Activated B cell treated with CpG ODN at 0.5 μM for 24 hours (primary cell): ENCODE measurements around the gene HOPX. TPM values are rescaled to one million over a fixed set of nuclear protein-coding genes. Genes with fewer than 3 reads are reported as not detected.
"Not testable (repeated sequence)": the region's sequence is repeated elsewhere in the genome, so short reads cannot be mapped to it uniquely, and the experiment has no call there.

Source experiments
- ATAC-seq: fragments of 200-7000 bp; cut with Tn5 transposase; one replicate; pipeline ENCODE4 v1.10.0; 2021; ENCODE audit warnings: low read depth, mild to moderate bottlenecking, moderate library complexity
- CTCF ChIA-PET: fragments of 350-600 bp; sonication (Branson Sonifier 250); formaldehyde crosslinking; loops from one replicate; lab custom pipeline; 2021; ENCODE audit warnings: antibody characterized with exemption; lab: Charles Lee
- POLR2A ChIA-PET: fragments of 350-600 bp; sonication (Branson Sonifier 250); formaldehyde crosslinking; loops from one replicate; lab custom pipeline; 2021; ENCODE audit warnings: antibody characterized with exemption; lab: Charles Lee
- DNase-seq: peaks from one replicate; pipeline ENCODE4 v3.0.0; 2022
- H3K27ac Mint-ChIP-seq: one replicate; pipeline ENCODE4 v1.8.0; 2020; ENCODE audit warnings: mixed read lengths
- H3K27me3 Mint-ChIP-seq: one replicate; pipeline ENCODE4 v1.8.0; 2021; ENCODE audit warnings: mixed read lengths
- H3K36me3 Mint-ChIP-seq: one replicate; pipeline ENCODE4 v1.8.0; 2021; ENCODE audit warnings: low read depth, mixed read lengths
- H3K4me1 Mint-ChIP-seq: one replicate; pipeline ENCODE4 v1.8.0; 2021; ENCODE audit warnings: mixed read lengths
- H3K4me3 Mint-ChIP-seq: one replicate; pipeline ENCODE4 v1.8.0; 2020; ENCODE audit warnings: mild to moderate bottlenecking, mixed read lengths
- H3K9me3 Mint-ChIP-seq: one replicate; pipeline ENCODE4 v1.8.0; 2020; ENCODE audit warnings: mixed read lengths
- intact Hi-C: fragments of 100-400 bp; cut with micrococcal nuclease; formaldehyde crosslinking; loops from one replicate; pipeline ENCODE4 v1.15.1; 2024
- total RNA-seq: library from RNA; stranded (reverse); gene quantifications from 2 replicates; pipeline ENCODE4 v1.2.3, GENCODE V29; 2022
- TF ChIP-seq, protein P1 (sequence below): fragments of 200-600 bp; IDR thresholded peaks from one replicate; pipeline ENCODE4 v1.8.0; 2022; ENCODE audit warnings: antibody characterized with exemption, mild to moderate bottlenecking

The HOPX gene
- total RNA-seq, 1 donor from 2014 or later = 13.2 TPM

DNA sequence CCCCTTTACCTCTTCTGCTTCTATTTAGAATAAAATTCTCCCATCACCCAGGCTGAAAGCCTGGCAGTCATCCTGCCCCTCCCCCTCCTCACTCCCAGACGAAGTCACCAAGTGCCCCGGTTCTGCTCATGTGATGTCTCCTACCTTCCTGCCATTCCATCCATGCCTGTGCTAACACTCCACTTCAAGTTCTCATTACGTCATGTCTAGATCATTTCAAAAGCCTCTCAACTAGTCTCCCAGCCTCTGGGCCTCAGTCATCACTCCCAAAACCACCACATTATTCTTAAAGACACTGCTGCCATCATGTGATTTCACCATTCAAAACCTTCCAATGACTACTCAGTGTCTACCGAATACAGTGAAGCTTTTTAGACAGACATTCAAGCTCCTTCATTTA, 17.2 kb upstream of the HOPX start:
- POLR2A ChIA-PET = no interaction called here
- Mint-ChIP-seq H3K9me3 (no peaks in the 10 kb centered on the region), H3K4me3 (no peak overlapping the region), H3K4me1 (peaks cover 8% of the 10 kb centered on the region), H3K36me3 (no peaks in the 10 kb centered on the region), H3K27me3 (peaks cover 2% of the 10 kb centered on the region), H3K27ac (no peak overlapping the region)
- ATAC-seq (no peak), DNase-seq (no peak)
- CTCF ChIA-PET = no interaction called here
- intact Hi-C loops = no loop called here
- TF ChIP-seq, protein P1, sequence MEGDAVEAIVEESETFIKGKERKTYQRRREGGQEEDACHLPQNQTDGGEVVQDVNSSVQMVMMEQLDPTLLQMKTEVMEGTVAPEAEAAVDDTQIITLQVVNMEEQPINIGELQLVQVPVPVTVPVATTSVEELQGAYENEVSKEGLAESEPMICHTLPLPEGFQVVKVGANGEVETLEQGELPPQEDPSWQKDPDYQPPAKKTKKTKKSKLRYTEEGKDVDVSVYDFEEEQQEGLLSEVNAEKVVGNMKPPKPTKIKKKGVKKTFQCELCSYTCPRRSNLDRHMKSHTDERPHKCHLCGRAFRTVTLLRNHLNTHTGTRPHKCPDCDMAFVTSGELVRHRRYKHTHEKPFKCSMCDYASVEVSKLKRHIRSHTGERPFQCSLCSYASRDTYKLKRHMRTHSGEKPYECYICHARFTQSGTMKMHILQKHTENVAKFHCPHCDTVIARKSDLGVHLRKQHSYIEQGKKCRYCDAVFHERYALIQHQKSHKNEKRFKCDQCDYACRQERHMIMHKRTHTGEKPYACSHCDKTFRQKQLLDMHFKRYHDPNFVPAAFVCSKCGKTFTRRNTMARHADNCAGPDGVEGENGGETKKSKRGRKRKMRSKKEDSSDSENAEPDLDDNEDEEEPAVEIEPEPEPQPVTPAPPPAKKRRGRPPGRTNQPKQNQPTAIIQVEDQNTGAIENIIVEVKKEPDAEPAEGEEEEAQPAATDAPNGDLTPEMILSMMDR = no peak

GRCh38 chr4:56696056-56696455, 15.0 kb upstream of the HOPX start:
- ChIA-PET POLR2A (no interaction called here), CTCF (no interaction called here)
- H3K9me3 Mint-ChIP-seq = no peaks in the 10 kb centered on the region
- H3K27ac Mint-ChIP-seq = no peak overlapping the region
- ATAC-seq = no peak
- H3K27me3 Mint-ChIP-seq = peaks cover 2% of the 10 kb centered on the region
- TF ChIP-seq, protein P1 = no peak
- no peak for DNase-seq
- no peaks in the 10 kb centered on the region for H3K36me3 Mint-ChIP-seq
- intact Hi-C loops = no loop called here
- no peak overlapping the region for H3K4me3 Mint-ChIP-seq
- H3K4me1 Mint-ChIP-seq = no peaks in the 10 kb centered on the region

- CTCF ChIA-PET, intact Hi-C loops, H3K36me3 Mint-ChIP-seq, ATAC-seq, H3K27ac Mint-ChIP-seq, POLR2A ChIA-PET, DNase-seq, H3K4me1 Mint-ChIP-seq, H3K27me3 Mint-ChIP-seq, H3K9me3 Mint-ChIP-seq, H3K4me3 Mint-ChIP-seq: not testable (repeated sequence)
Measured at GRCh38 chr4:56693476-56693875, 12.4 kb upstream of the HOPX start.

GRCh38 chr4:56692576-56692975, 11.5 kb upstream of the HOPX start:
- Mint-ChIP-seq H3K36me3 (no peaks in the 10 kb centered on the region), H3K27ac (no peak overlapping the region), H3K27me3 (peaks cover 2% of the 10 kb centered on the region), H3K4me1 (peaks cover 1% of the 10 kb centered on the region), H3K4me3 (no peak overlapping the region), H3K9me3 (no peaks in the 10 kb centered on the region)
- ChIA-PET CTCF (no interaction called here), POLR2A (no interaction called here)
- intact Hi-C loops = no loop called here
- TF ChIP-seq, protein P1 = no peak
- DNase-seq (no peak), ATAC-seq (no peak)

GRCh38 chr4:56691425-56691824, 10.3 kb upstream of the HOPX start:
- H3K4me3 Mint-ChIP-seq = no peak overlapping the region
- CTCF ChIA-PET = no interaction called here

More at GRCh38 chr4:56691425-56691824, 10.3 kb upstream of the HOPX start:
- Mint-ChIP-seq H3K9me3 (no peaks in the 10 kb centered on the region), H3K27me3 (peaks cover 2% of the 10 kb centered on the region), H3K27ac (no peak overlapping the region), H3K36me3 (no peaks in the 10 kb centered on the region), H3K4me1 (peaks cover 13% of the 10 kb centered on the region)
- intact Hi-C loops = no loop called here
- DNase-seq (no peak), ATAC-seq (no peak)
- POLR2A ChIA-PET = interaction anchor here (0.6 kb wide), 1 partner anchor 20 kb away, joined by 6 read pairs; no protein-coding TSS in a partner anchor
- TF ChIP-seq, protein P1 = no peak
